K562 (cell line): Measurements from ENCODE around the gene SF3A2. TPM values are rescaled to one million over a fixed set of nuclear protein-coding genes. Genes with fewer than 3 reads are reported as not detected.

Source experiments
- MGA ChIP-seq: fragments of 450-650 bp; IDR thresholded peaks from 2 replicates; pipeline ENCODE4 v1.6.1; 2016; ENCODE audit warnings: mild to moderate bottlenecking, moderate library complexity
- RB1 ChIP-seq: fragments of 450-650 bp; IDR thresholded peaks from 2 replicates; pipeline ENCODE4 v1.6.1; 2017; ENCODE audit warnings: low read depth, mild to moderate bottlenecking
- RBM15 ChIP-seq: fragments of 200-400 bp; formaldehyde crosslinking; IDR thresholded peaks from 2 replicates; pipeline ENCODE4 v1.6.1; 2018; ENCODE audit warnings: mild to moderate bottlenecking, low read length, moderate library complexity; ENCODE audit not compliant: insufficient read depth
- RCOR1 ChIP-seq, 2 experiments: IDR thresholded peaks; 2 replicates each; pipeline ENCODE4 v1.6.1; 2012; ENCODE audit warnings: low read depth in 2 of 2, low read length in 2 of 2, borderline replicate concordance in 1 of 2, improper control_type of control experiment in 1 of 2
- SNRNP70 ChIP-seq: fragments of 200-400 bp; formaldehyde crosslinking; optimal IDR thresholded peaks from 2 replicates; pipeline ENCODE3; 2017; ENCODE audit warnings: low read depth, low read length
- TRIM24 ChIP-seq, 2 experiments: fragments of 450-650 bp; IDR thresholded peaks; 2 replicates each; pipeline ENCODE4 v1.6.1; 2016
- polyA plus RNA-seq, 8 experiments: library from polyadenylated mRNA; depleted of rRNA in 4 of 8; stranded (reverse) in 5 of 8; unstranded in 3 of 8; fragments of >200 nt; fragmentation: Nextera tagmentation in 2 of 8; fragmentation: Illumina TruSeq in 1 of 8; extraction: Ambion mirVana in 2 of 8; extraction: Trizol in 1 of 8; gene quantifications; 2 replicates each; pipeline versions ENCODE4 v1.2.1 to v1.2.3, GENCODE V29; 2011 to 2014; ENCODE audit warnings: inconsistent platforms in 1 of 8, missing spikeins in 1 of 8
- total RNA-seq, 7 experiments: library from RNA; depleted of rRNA in 6 of 7; stranded (reverse); fragments of >200 nt in 6 of 7; fragmentation: Illumina TruSeq in 2 of 7; extraction: Trizol in 2 of 7; gene quantifications; 2 replicates each; pipeline versions ENCODE4 v1.2.1 to v1.2.3, GENCODE V29; 2011 to 2021; ENCODE audit warnings: low replicate concordance in 1 of 7

The SF3A2 gene
- total and polyA plus RNA-seq, 9 of the 15 experiments (the other 6 are each of a cell fraction or from before 2014, with no cell fraction given): 0.17 to 194 (median 22.8) TPM

- peak; percentile 87 for TF ChIP-seq MGA
- no peak for TF ChIP-seq RBM15
- peak in 1 of 2 experiments; percentile 2; a peak in 1 of 4 replicates for TF ChIP-seq RCOR1 (IDR thresholded peaks at IDR 0.05; ENCODE audit: borderline replicate concordance in 1 of 2, low read depth in 2 of 2, low read length in 2 of 2)
- TF ChIP-seq TRIM24 (IDR thresholded peaks at IDR 0.05): peak in 1 of 2 experiments; percentile 41; a peak in 1 of 4 replicates
- TF ChIP-seq SNRNP70: no peak
- TF ChIP-seq RB1: peak; percentile 7; the same call in 1 of the 2 replicates
These were observed 53.3 kb downstream of the SF3A2 start (continued) for GRCh38 chr19:2289714-2290435.
